Neural crest cell (in vitro differentiated cells): ENCODE results near the gene DYNLT2B. TPM values are rescaled to one million over a fixed set of nuclear protein-coding genes. Genes with fewer than 3 reads are reported as not detected.

Experiments used
- DNase-seq: peaks from one replicate; pipeline ENCODE4 v3.0.0; 2021; ENCODE audit warnings: low read depth, mixed read lengths, low spot score
- H3K27ac Mint-ChIP-seq: one replicate; pipeline ENCODE4 v1.8.0; 2021; ENCODE audit warnings: mild to moderate bottlenecking, mixed read lengths; ENCODE audit not compliant: unreplicated experiment
- H3K27me3 Mint-ChIP-seq: 2 replicates; pipeline ENCODE4 v1.8.0; 2021; ENCODE audit warnings: low read depth, mild to moderate bottlenecking, mixed read lengths
- H3K36me3 Mint-ChIP-seq: 2 replicates; pipeline ENCODE4 v1.8.0; 2021; ENCODE audit warnings: low read depth, mild to moderate bottlenecking, mixed read lengths
- H3K4me1 Mint-ChIP-seq: 2 replicates; pipeline ENCODE4 v1.8.0; 2021; ENCODE audit warnings: mixed read lengths
- H3K4me3 Mint-ChIP-seq: one replicate; pipeline ENCODE4 v1.8.0; 2021; ENCODE audit warnings: mild to moderate bottlenecking, mixed read lengths
- H3K9me3 Mint-ChIP-seq: 2 replicates; pipeline ENCODE4 v1.8.0; 2021; ENCODE audit warnings: mixed read lengths
- total RNA-seq: library from RNA; stranded (reverse); gene quantifications from 2 replicates; pipeline ENCODE4 v1.2.1, GENCODE V29; 2021
- TF ChIP-seq, protein P1 (sequence below): fragments of 200-600 bp; sonication (generic); conservative IDR thresholded peaks from 2 replicates; pipeline ENCODE4 v1.5.0; 2021; ENCODE audit warnings: antibody characterized with exemption, mild to moderate bottlenecking

DYNLT2B gene
- total RNA-seq, 1 donor from 2014 or later, result 44.1 TPM

GRCh38 chr3:196241704-196242103, 76.3 kb downstream of the DYNLT2B start:
- H3K27ac Mint-ChIP-seq, result no peak overlapping the region
- no peaks in the 10 kb centered on the region for H3K4me1 Mint-ChIP-seq
- H3K4me3 Mint-ChIP-seq, result no peak overlapping the region
- H3K36me3 Mint-ChIP-seq, result peaks cover 28% of the 10 kb centered on the region
- TF ChIP-seq, protein P1, sequence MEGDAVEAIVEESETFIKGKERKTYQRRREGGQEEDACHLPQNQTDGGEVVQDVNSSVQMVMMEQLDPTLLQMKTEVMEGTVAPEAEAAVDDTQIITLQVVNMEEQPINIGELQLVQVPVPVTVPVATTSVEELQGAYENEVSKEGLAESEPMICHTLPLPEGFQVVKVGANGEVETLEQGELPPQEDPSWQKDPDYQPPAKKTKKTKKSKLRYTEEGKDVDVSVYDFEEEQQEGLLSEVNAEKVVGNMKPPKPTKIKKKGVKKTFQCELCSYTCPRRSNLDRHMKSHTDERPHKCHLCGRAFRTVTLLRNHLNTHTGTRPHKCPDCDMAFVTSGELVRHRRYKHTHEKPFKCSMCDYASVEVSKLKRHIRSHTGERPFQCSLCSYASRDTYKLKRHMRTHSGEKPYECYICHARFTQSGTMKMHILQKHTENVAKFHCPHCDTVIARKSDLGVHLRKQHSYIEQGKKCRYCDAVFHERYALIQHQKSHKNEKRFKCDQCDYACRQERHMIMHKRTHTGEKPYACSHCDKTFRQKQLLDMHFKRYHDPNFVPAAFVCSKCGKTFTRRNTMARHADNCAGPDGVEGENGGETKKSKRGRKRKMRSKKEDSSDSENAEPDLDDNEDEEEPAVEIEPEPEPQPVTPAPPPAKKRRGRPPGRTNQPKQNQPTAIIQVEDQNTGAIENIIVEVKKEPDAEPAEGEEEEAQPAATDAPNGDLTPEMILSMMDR, result no peak
- no peaks in the 10 kb centered on the region for H3K27me3 Mint-ChIP-seq
- peaks cover 2% of the 10 kb centered on the region for H3K9me3 Mint-ChIP-seq
- DNase-seq, result no peak

Other genes starting within 250 kb of the DYNLT2B start
- 81.2 and 84.4 TPM in 2 replicates for gene TFRC, start 236.2 kb downstream of the DYNLT2B start, total RNA-seq
- not detected in 2 replicates for gene ZDHHC19, start 106.8 kb downstream of the DYNLT2B start, total RNA-seq
- not detected in 2 replicates for gene SLC51A, start 101.7 kb downstream of the DYNLT2B start, total RNA-seq
- gene PCYT1A, start 30.5 kb downstream of the DYNLT2B start, total RNA-seq, result 30.2 and 31.0 TPM in 2 replicates
- not detected in 2 replicates for gene TM4SF19, start 20.1 kb upstream of the DYNLT2B start, total RNA-seq
- 82.7 and 97.9 TPM in 2 replicates for gene UBXN7, start 114.2 kb upstream of the DYNLT2B start, total RNA-seq
- 40.7 and 44.6 TPM in 2 replicates for gene RNF168, start 185.5 kb upstream of the DYNLT2B start, total RNA-seq
- gene SMCO1, start 197.1 kb upstream of the DYNLT2B start, total RNA-seq, result not detected in 2 replicates